GM12878 (cell line): ENCODE measurements around the gene DLGAP3. TPM values are rescaled to one million over a fixed set of nuclear protein-coding genes. Genes with fewer than 3 reads are reported as not detected.

Source experiments
- ATAC-seq: fragments of 200-7000 bp; cut with Tn5 transposase; 3 replicates; pipeline ENCODE4 v1.9.1; 2020; ENCODE audit warnings: mild to moderate bottlenecking, moderate library complexity
- BruUV-seq: library from RNA; stranded (reverse); fragments of 400-500 nt; replicated peaks from 2 replicates; lab custom pipeline; 2021; lab: Mats Ljungman, UMichigan
- CTCF ChIA-PET: fragments of 300-600 bp; sonication (Branson Sonifier 250); formaldehyde crosslinking; extraction: SDS; loops from one replicate; lab custom pipeline; 2021; ENCODE audit warnings: inconsistent platforms; lab: Yijun Ruan, JAX
- POLR2A ChIA-PET: fragments of 350-600 bp; formaldehyde crosslinking; extraction: SDS; loops from one replicate; lab custom pipeline; 2021; ENCODE audit warnings: inconsistent platforms; lab: Charles Lee
- RAD21 ChIA-PET: fragments of 300-600 bp; sonication (Branson Sonifier 250); formaldehyde crosslinking; loops from one replicate; lab custom pipeline; 2023; ENCODE audit warnings: antibody characterized with exemption; ENCODE audit not compliant: unreplicated experiment; lab: Charles Lee
- SMC1A ChIA-PET: fragments of 300-600 bp; sonication (Branson Sonifier 250); formaldehyde crosslinking; loops from one replicate; lab custom pipeline; 2023; ENCODE audit not compliant: unreplicated experiment, uncharacterized antibody; lab: Charles Lee
- DNase-seq: peaks from one replicate; pipeline ENCODE4 v3.0.0-alpha.2; 2011; ENCODE audit warnings: low read depth, low spot score
- FAIRE-seq: peaks from 3 replicates; lab custom pipeline; 2011; peaks lifted over from hg19 to GRCh38; lab: Jason Lieb, UNC
- H2AFZ ChIP-seq: 2 replicates; pipeline ENCODE4 v1.6.0; 2011; ENCODE audit warnings: low read depth, low read length, control low read depth; ENCODE audit not compliant: control insufficient read depth
- H3K27ac ChIP-seq: 2 replicates; pipeline ENCODE4 v1.5.1; 2011; ENCODE audit warnings: control low read depth; ENCODE audit not compliant: control insufficient read depth, insufficient read depth
- H3K27me3 ChIP-seq, 2 experiments: replicated peaks in 1 of 2; 2 replicates each; pipeline versions ENCODE4 v1.6.0 to v1.6.1; 2011; ENCODE audit warnings: low read length in 1 of 2; ENCODE audit not compliant: control insufficient read depth in 2 of 2, insufficient read depth in 2 of 2
- H3K36me3 ChIP-seq, 2 experiments: 2 replicates each; pipeline ENCODE4 v1.5.1; 2011; ENCODE audit warnings: low read length in 1 of 2; ENCODE audit not compliant: control insufficient read depth in 2 of 2, insufficient read depth in 2 of 2
- H3K4me1 ChIP-seq: 2 replicates; pipeline ENCODE4 v1.6.1; 2011; ENCODE audit warnings: mild to moderate bottlenecking, low read length, moderate library complexity, mixed read lengths; ENCODE audit not compliant: control insufficient read depth, insufficient read depth
- H3K4me2 ChIP-seq: 2 replicates; pipeline ENCODE4 v1.6.0; 2011; ENCODE audit warnings: control low read depth; ENCODE audit not compliant: control insufficient read depth, insufficient read depth
- H3K4me3 ChIP-seq: fragments of 200-600 bp; sonication (generic); 2 replicates; pipeline ENCODE4 v1.5.1; 2016
- H3K79me2 ChIP-seq: 2 replicates; pipeline ENCODE4 v1.6.0; 2011; ENCODE audit warnings: low read length; ENCODE audit not compliant: control insufficient read depth, insufficient read depth
- H3K9ac ChIP-seq: 2 replicates; pipeline ENCODE4 v1.8.0; 2011; ENCODE audit warnings: low read length, control low read depth, mixed read lengths; ENCODE audit not compliant: control insufficient read depth, insufficient read depth
- H3K9me3 ChIP-seq: replicated peaks from 3 replicates; pipeline ENCODE4 v1.5.1; 2011; ENCODE audit warnings: mild to moderate bottlenecking, low read length; ENCODE audit not compliant: control insufficient read depth, insufficient read depth
- H4K20me1 ChIP-seq: 2 replicates; pipeline ENCODE4 v1.6.0; 2011; ENCODE audit not compliant: control insufficient read depth, insufficient read depth
- ATF3 ChIP-seq: IDR thresholded peaks from 2 replicates; pipeline ENCODE4 v1.6.1; 2011; ENCODE audit warnings: low read depth, mild to moderate bottlenecking, low read length, moderate library complexity, borderline replicate concordance; ENCODE audit errors: extremely low read depth
- BRCA1 ChIP-seq: IDR thresholded peaks from 2 replicates; pipeline ENCODE4 v1.6.1; 2011; ENCODE audit warnings: low read depth, low read length, improper control_type of control experiment
- CHD2 ChIP-seq: IDR thresholded peaks from 2 replicates; pipeline ENCODE4 v1.6.1; 2011; ENCODE audit warnings: low read depth, low read length, improper control_type of control experiment, borderline replicate concordance
- ELK1 ChIP-seq: IDR thresholded peaks from 2 replicates; pipeline ENCODE4 v1.6.1; 2012; ENCODE audit warnings: low read depth, low read length, improper control_type of control experiment
- EP300 ChIP-seq, 2 experiments: fragments of 150-350 bp in 1 of 2; IDR thresholded peaks; 2 replicates each; pipeline ENCODE4 v1.6.1; 2011 to 2012; ENCODE audit warnings: low read depth in 2 of 2, low read length in 2 of 2, borderline replicate concordance in 1 of 2, improper control_type of control experiment in 1 of 2, inconsistent platforms in 1 of 2; ENCODE audit not compliant: control insufficient read depth in 1 of 2
- EZH2 ChIP-seq: IDR thresholded peaks from 2 replicates; pipeline ENCODE4 v1.6.1; 2012; ENCODE audit warnings: low read depth, mild to moderate bottlenecking, control low read depth, inconsistent platforms, low read length, borderline replicate concordance; ENCODE audit not compliant: control insufficient read depth
- GATAD2B ChIP-seq: fragments of 450-650 bp; conservative IDR thresholded peaks from 2 replicates; pipeline ENCODE4 v1.6.1; 2017; ENCODE audit warnings: low read depth, mild to moderate bottlenecking, moderate library complexity
- IKZF2 ChIP-seq, 2 experiments: fragments of 450-650 bp; IDR thresholded peaks; 2 replicates each; pipeline ENCODE4 v1.6.1; 2017; ENCODE audit warnings: mild to moderate bottlenecking in 2 of 2, moderate library complexity in 2 of 2
- KAT2A ChIP-seq: conservative IDR thresholded peaks from 2 replicates; pipeline ENCODE4 v1.6.1; 2011; ENCODE audit warnings: low read depth, low read length; ENCODE audit not compliant: control insufficient read depth
- MEF2A ChIP-seq: IDR thresholded peaks from 2 replicates; pipeline ENCODE4 v1.6.1; 2011; ENCODE audit warnings: low read depth, mild to moderate bottlenecking, low read length, moderate library complexity; ENCODE audit not compliant: insufficient read depth
- NFIC ChIP-seq: IDR thresholded peaks from 2 replicates; pipeline ENCODE4 v1.6.1; 2012; ENCODE audit warnings: low read depth, mild to moderate bottlenecking, inconsistent platforms, low read length, moderate library complexity
- NRF1 ChIP-seq: conservative IDR thresholded peaks from 2 replicates; pipeline ENCODE4 v1.6.1; 2011; ENCODE audit warnings: mild to moderate bottlenecking, low read depth, low read length, improper control_type of control experiment
- PML ChIP-seq: IDR thresholded peaks from 2 replicates; pipeline ENCODE4 v1.6.1; 2012; ENCODE audit warnings: low read length, inconsistent platforms
- WGBS: methylation state at CpG from one replicate; pipeline ENCODE4 v1.1.6; 2016; ENCODE audit warnings: low lambda C conversion rate; ENCODE audit not compliant: insufficient replicate concordance, insufficient coverage; ENCODE audit errors: missing lambda C conversion rate; 5-methylcytosine and 5-hydroxymethylcytosine counted together
- in situ Hi-C: fragments of 300-500 bp; cut with MboI; formaldehyde crosslinking; loops from 9 replicates; pipeline ENCODE4 v1.14.3; 2018; ENCODE audit warnings: mixed read lengths
- intact Hi-C: fragments of 100-400 bp; cut with micrococcal nuclease; formaldehyde crosslinking; loops from one replicate; pipeline ENCODE4 v1.14.2; 2022; ENCODE audit not compliant: unreplicated experiment
- polyA plus RNA-seq, 11 experiments: library from polyadenylated mRNA; depleted of rRNA in 4 of 11; unstranded in 6 of 11; stranded (reverse) in 5 of 11; fragments of >200 nt; fragmentation: Nextera tagmentation in 4 of 11; fragmentation: Illumina TruSeq in 1 of 11; extraction: Ambion mirVana in 4 of 11; extraction: Trizol in 1 of 11; gene quantifications; 1 replicate in 1 of 11; 2 replicates in 10 of 11; pipeline versions ENCODE4 v1.2.1 to v1.2.3, GENCODE V29; 2011 to 2016; ENCODE audit warnings: inconsistent platforms in 2 of 11, missing spikeins in 2 of 11, low read depth in 1 of 11
- total RNA-seq, 4 experiments: library from RNA; depleted of rRNA in 3 of 4; stranded (reverse); fragments of >200 nt in 3 of 4; fragmentation: Illumina TruSeq in 1 of 4; extraction: Trizol in 1 of 4; gene quantifications; 2 replicates each; pipeline versions ENCODE4 v1.2.1 to v1.2.3, GENCODE V29; 2013 to 2021
- TF ChIP-seq, protein P1 (sequence below): IDR thresholded peaks from 2 replicates; pipeline ENCODE4 v1.6.1; 2012; ENCODE audit warnings: improper control_type of control experiment, low read depth, low read length; ENCODE audit not compliant: insufficient replicate concordance
- TF ChIP-seq, protein P2 (sequence below): IDR thresholded peaks from 2 replicates; pipeline ENCODE4 v1.6.1; 2011; ENCODE audit warnings: low read depth, low read length, improper control_type of control experiment, borderline replicate concordance

DLGAP3 gene
- total and polyA plus RNA-seq, 10 of the 15 experiments (the other 5 are each of a cell fraction or from before 2014, with no cell fraction given): 0.03 to 0.15 (median 0.08) TPM; not detected in 4

DNA sequence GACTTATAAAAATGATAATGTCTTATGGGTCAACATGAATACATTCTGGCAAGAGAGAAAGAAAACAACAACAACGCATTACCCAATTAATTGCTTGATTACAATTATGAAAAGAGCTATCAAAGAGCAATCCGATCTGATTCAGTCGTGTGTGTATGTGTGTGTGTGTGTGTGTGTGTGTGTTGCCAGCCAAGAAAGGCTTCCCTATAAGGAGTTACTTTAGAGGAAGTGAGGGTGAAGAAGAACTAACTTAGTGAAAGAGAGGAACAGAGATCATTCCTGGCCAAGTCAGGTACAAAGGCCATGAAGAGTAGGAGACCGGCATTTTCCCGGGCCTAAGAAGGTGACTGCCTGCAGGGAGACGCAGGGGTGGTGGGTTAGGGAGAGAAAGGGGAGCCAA lies 46.3 kb upstream of the DLGAP3 start:
- ChIA-PET CTCF (interaction anchor here (1.0 kb wide), 1 partner anchor 123 kb away, joined by 4 read pairs; no protein-coding TSS in a partner anchor), SMC1A (interaction anchor here (1.1 to 1.7 kb wide), 2 partner anchors 8 to 10 kb away, joined by 3 to 5 read pairs; no protein-coding TSS in a partner anchor), RAD21 (no interaction called here), POLR2A (interaction anchor here (1.2 kb wide), 1 partner anchor 9 kb away, joined by 3 read pairs; no protein-coding TSS in a partner anchor)
- DNase-seq (no peak), FAIRE-seq (no peak), ATAC-seq (no peak)
- intact Hi-C loops (no loop called here), in situ Hi-C loops (no loop called here)
- Histone ChIP-seq H3K79me2 (no peaks in the 10 kb centered on the region), H3K4me2 (no peak overlapping the region), H3K36me3 (no peaks in the 10 kb centered on the region), H3K27me3 (no peaks in the 10 kb centered on the region), H3K27ac (no peak overlapping the region), H4K20me1 (no peaks in the 10 kb centered on the region; the same call in 1 of the 2 replicates), H3K9ac (no peak overlapping the region), H3K9me3 (no peaks in the 10 kb centered on the region), H3K4me1 (peaks cover 4% of the 10 kb centered on the region), H2AFZ (no peak overlapping the region), H3K4me3 (no peak overlapping the region)
- BruUV-seq: no TSS peak
- 96% methylated on average over 6 of the region's 6 CpGs for WGBS
- TF ChIP-seq, protein P1, sequence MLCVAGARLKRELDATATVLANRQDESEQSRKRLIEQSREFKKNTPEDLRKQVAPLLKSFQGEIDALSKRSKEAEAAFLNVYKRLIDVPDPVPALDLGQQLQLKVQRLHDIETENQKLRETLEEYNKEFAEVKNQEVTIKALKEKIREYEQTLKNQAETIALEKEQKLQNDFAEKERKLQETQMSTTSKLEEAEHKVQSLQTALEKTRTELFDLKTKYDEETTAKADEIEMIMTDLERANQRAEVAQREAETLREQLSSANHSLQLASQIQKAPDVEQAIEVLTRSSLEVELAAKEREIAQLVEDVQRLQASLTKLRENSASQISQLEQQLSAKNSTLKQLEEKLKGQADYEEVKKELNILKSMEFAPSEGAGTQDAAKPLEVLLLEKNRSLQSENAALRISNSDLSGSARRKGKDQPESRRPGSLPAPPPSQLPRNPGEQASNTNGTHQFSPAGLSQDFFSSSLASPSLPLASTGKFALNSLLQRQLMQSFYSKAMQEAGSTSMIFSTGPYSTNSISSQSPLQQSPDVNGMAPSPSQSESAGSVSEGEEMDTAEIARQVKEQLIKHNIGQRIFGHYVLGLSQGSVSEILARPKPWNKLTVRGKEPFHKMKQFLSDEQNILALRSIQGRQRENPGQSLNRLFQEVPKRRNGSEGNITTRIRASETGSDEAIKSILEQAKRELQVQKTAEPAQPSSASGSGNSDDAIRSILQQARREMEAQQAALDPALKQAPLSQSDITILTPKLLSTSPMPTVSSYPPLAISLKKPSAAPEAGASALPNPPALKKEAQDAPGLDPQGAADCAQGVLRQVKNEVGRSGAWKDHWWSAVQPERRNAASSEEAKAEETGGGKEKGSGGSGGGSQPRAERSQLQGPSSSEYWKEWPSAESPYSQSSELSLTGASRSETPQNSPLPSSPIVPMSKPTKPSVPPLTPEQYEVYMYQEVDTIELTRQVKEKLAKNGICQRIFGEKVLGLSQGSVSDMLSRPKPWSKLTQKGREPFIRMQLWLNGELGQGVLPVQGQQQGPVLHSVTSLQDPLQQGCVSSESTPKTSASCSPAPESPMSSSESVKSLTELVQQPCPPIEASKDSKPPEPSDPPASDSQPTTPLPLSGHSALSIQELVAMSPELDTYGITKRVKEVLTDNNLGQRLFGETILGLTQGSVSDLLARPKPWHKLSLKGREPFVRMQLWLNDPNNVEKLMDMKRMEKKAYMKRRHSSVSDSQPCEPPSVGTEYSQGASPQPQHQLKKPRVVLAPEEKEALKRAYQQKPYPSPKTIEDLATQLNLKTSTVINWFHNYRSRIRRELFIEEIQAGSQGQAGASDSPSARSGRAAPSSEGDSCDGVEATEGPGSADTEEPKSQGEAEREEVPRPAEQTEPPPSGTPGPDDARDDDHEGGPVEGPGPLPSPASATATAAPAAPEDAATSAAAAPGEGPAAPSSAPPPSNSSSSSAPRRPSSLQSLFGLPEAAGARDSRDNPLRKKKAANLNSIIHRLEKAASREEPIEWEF: no peak
- TF ChIP-seq CHD2: no peak
- TF ChIP-seq ATF3: no peak
- no peak for TF ChIP-seq PML
- TF ChIP-seq EP300 (IDR thresholded peaks at IDR 0.05; ENCODE audit: borderline replicate concordance in 1 of 2, control insufficient read depth in 1 of 2, low read depth in 2 of 2, low read length in 2 of 2): no peak
- TF ChIP-seq, protein P2, sequence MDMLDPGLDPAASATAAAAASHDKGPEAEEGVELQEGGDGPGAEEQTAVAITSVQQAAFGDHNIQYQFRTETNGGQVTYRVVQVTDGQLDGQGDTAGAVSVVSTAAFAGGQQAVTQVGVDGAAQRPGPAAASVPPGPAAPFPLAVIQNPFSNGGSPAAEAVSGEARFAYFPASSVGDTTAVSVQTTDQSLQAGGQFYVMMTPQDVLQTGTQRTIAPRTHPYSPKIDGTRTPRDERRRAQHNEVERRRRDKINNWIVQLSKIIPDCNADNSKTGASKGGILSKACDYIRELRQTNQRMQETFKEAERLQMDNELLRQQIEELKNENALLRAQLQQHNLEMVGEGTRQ: no peak
- TF ChIP-seq BRCA1: no peak
- TF ChIP-seq KAT2A: no peak
- no peak for TF ChIP-seq NFIC
- TF ChIP-seq ELK1: no peak
- TF ChIP-seq MEF2A: no peak
- TF ChIP-seq GATAD2B: no peak
- no peak for TF ChIP-seq EZH2
- TF ChIP-seq IKZF2 (IDR thresholded peaks at IDR 0.05): no peak
- no peak for TF ChIP-seq NRF1
